GM06990 (cell line): ENCODE measurements around the gene CORIN.

Experiments
- DNase-seq: peaks from one replicate; pipeline ENCODE4 v3.0.0-alpha.2; 2011; ENCODE audit not compliant: insufficient read length; ENCODE audit errors: extremely low read depth
- H3K27me3 ChIP-seq: replicated peaks from 2 replicates; pipeline ENCODE4 v1.6.0; 2011; ENCODE audit warnings: low read length; ENCODE audit not compliant: control insufficient read depth, insufficient read depth
- H3K36me3 ChIP-seq: 2 replicates; pipeline ENCODE4 v1.5.1; 2011; ENCODE audit warnings: low read length; ENCODE audit not compliant: control insufficient read depth, insufficient read depth
- H3K4me3 ChIP-seq: replicated peaks from 2 replicates; pipeline ENCODE4 v1.5.1; 2011; ENCODE audit warnings: low read depth, mild to moderate bottlenecking, control low read depth, low read length
- TF ChIP-seq, protein P1 (sequence below): IDR thresholded peaks from 2 replicates; pipeline ENCODE4 v1.5.1; 2011; ENCODE audit warnings: low read length, control low read depth, mild to moderate bottlenecking, inconsistent platforms; ENCODE audit not compliant: insufficient read depth, poor library complexity, severe bottlenecking

CORIN gene

DNA sequence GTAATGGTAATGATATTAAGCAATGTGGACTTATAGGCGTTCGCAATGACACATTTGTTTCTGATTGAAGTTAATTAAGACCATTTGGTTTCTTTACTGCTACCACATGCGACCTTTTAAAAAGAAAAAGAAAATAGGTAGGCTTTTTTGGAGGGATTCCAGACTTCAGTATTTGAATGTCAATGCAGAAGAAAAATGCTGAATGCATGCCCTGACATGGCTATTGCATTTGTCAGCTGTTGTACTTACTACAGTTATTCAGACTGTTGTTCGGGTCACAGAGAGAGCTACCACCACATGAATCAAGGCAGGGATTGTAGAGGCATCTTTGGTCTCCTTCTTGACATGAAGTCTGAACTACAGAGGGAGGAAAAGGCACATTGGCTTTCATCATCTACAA, 163.7 kb downstream of the CORIN start:
- TF ChIP-seq, protein P1, sequence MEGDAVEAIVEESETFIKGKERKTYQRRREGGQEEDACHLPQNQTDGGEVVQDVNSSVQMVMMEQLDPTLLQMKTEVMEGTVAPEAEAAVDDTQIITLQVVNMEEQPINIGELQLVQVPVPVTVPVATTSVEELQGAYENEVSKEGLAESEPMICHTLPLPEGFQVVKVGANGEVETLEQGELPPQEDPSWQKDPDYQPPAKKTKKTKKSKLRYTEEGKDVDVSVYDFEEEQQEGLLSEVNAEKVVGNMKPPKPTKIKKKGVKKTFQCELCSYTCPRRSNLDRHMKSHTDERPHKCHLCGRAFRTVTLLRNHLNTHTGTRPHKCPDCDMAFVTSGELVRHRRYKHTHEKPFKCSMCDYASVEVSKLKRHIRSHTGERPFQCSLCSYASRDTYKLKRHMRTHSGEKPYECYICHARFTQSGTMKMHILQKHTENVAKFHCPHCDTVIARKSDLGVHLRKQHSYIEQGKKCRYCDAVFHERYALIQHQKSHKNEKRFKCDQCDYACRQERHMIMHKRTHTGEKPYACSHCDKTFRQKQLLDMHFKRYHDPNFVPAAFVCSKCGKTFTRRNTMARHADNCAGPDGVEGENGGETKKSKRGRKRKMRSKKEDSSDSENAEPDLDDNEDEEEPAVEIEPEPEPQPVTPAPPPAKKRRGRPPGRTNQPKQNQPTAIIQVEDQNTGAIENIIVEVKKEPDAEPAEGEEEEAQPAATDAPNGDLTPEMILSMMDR = no peak
- Histone ChIP-seq H3K4me3 (no peak overlapping the region), H3K27me3 (no peaks in the 10 kb centered on the region), H3K36me3 (no peaks in the 10 kb centered on the region)
- DNase-seq = no peak

DNA sequence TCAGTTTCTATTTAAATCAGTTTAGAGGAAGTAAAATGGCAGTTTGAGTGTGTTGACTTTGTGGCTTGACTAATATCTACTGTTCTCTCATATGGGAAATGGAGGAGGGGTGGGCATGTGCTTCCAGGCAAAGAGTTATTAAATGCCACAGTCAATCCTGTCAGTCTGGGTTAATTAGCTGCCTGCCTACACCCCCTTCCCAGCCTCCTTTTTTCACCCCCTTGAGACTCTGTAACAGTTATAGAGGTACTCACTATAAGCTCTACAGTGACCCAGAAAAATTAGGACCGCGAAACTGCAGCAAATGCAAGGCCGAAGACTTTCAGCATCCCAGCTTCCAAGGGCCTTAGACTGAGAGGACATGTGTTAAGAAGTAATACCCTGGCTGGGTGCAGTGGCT, 165.2 kb downstream of the CORIN start:
- Histone ChIP-seq H3K27me3 (no peaks in the 10 kb centered on the region), H3K4me3 (no peak overlapping the region), H3K36me3 (no peaks in the 10 kb centered on the region)
- DNase-seq = no peak
- TF ChIP-seq, protein P1 = no peak

DNA sequence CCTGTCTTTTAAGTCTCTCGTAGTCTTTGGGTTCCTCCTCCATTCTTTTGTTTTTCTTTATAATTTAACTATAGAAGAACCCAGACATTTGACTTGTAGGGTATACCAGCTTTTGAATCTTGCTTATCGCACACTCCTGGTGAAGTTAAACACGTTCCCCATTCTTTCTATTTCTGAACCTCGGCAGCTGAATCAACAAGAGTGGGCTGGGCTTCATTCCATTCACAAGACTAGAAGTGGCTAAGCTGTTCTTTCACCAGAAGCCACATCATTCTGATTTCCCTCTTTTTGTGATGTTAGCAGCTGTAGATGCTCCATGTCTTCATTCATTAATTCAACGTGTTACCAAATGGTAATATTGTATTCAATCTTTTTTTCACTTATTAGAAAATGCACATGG, 167.9 kb downstream of the CORIN start:
- TF ChIP-seq, protein P1 = no peak
- Histone ChIP-seq H3K27me3 (no peaks in the 10 kb centered on the region), H3K4me3 (no peak overlapping the region), H3K36me3 (no peaks in the 10 kb centered on the region)
- no peak for DNase-seq

DNA sequence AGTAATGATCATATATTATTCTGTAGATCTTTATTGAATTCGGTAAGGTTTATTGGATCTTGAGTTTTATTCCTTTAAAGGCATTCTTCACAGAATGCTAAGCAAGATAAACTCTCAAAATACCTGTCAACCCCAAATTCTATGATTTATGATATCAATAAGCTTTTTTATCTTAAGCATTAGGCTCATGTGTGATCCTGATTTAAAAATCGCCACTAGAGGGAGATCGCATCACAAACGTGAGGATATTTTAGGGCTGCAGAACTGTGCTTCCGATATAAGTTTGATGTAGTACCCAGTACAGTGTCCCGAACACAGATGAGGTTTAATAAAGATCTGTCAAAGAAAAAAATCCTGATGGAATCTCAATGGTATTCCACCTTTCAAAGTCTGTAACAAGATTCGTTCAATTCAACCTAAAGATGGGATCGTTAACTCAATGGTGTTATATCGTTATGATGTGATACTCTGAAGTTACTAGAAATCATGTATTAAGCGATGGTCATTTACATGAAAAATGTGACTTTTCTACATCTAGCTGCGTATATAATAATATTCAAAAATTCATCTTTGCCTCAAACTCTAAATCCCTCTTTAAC, 169.0 kb downstream of the CORIN start:
- no peaks in the 10 kb centered on the region for H3K36me3 ChIP-seq
- DNase-seq = peak; percentile 12
- no peak overlapping the region for H3K4me3 ChIP-seq
- H3K27me3 ChIP-seq = no peaks in the 10 kb centered on the region
- TF ChIP-seq, protein P1 = peak; percentile 69

DNA sequence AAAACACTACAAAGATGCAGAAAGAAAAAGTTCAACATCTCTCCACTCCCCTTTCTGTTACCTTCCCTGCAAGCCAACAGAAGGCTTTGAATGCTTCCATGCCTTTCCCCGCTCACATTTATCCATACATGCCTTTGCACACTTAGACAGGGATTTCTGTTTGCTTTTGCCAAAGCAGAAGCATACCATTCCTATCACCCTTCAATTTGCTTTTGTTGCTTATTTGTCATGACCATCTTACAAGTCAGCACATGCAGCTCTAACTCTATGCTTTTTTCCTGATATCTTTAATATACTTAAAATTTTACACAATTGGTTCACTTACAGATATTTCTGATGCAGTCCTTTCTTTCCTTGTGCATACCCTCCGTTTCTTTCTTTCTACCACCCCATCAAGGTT, 169.6 kb downstream of the CORIN start:
- no peak for DNase-seq
- Histone ChIP-seq H3K36me3 (no peaks in the 10 kb centered on the region), H3K27me3 (no peaks in the 10 kb centered on the region), H3K4me3 (no peak overlapping the region)
- TF ChIP-seq, protein P1 = no peak

DNA sequence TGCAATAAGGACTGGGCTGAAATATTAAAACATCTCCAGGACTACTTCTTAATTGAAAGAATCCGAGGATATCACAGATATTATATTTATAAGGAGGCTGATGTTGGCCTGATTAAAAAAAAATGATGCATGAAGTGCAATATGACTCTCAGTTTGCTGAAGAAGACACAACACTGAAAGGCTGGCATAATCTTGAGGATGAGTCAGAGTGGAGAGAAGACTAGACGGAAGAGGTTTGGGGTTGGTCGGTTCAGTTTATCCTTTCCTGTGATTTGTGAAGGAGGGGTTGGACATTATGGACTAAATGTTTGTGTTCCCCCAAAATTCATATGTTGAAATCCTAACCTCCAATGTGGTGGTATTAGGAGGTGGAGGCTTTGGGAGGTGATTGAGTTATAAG, 170.3 kb downstream of the CORIN start:
- TF ChIP-seq, protein P1 = no peak
- Histone ChIP-seq H3K4me3 (no peak overlapping the region), H3K27me3 (no peaks in the 10 kb centered on the region), H3K36me3 (no peaks in the 10 kb centered on the region)
- DNase-seq = no peak
